ENCODE data around the gene CDR2L. TPM values are rescaled to one million over a fixed set of nuclear protein-coding genes. Genes with fewer than 3 reads are reported as not detected.

The CDR2L gene
- total and polyA plus RNA-seq, 7 donors = 2.4 to 16.9 (median 9.3) TPM

GRCh38 chr17:74995847-74996246 lies 8.4 kb downstream of the CDR2L start:
- intact Hi-C loops (cut with DNase I) = no loop called here
- 71 to 79% methylated on average over 5 of the region's 5 CpGs for WGBS, 2 donors
- peaks cover 0 to 14% (median 3%) of the 10 kb centered on the region in 4 donors for H3K4me1 ChIP-seq
- no peaks in the 10 kb centered on the region for H3K9me3 ChIP-seq
- TF ChIP-seq, protein P1, sequence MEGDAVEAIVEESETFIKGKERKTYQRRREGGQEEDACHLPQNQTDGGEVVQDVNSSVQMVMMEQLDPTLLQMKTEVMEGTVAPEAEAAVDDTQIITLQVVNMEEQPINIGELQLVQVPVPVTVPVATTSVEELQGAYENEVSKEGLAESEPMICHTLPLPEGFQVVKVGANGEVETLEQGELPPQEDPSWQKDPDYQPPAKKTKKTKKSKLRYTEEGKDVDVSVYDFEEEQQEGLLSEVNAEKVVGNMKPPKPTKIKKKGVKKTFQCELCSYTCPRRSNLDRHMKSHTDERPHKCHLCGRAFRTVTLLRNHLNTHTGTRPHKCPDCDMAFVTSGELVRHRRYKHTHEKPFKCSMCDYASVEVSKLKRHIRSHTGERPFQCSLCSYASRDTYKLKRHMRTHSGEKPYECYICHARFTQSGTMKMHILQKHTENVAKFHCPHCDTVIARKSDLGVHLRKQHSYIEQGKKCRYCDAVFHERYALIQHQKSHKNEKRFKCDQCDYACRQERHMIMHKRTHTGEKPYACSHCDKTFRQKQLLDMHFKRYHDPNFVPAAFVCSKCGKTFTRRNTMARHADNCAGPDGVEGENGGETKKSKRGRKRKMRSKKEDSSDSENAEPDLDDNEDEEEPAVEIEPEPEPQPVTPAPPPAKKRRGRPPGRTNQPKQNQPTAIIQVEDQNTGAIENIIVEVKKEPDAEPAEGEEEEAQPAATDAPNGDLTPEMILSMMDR (IDR thresholded peaks at IDR 0.05) = no peak
- TF ChIP-seq EP300 (IDR thresholded peaks at IDR 0.05) = no peak
- TF ChIP-seq POLR2AphosphoS5 (IDR thresholded peaks at IDR 0.05) = no peak
- TF ChIP-seq POLR2A (IDR thresholded peaks at IDR 0.05) = no peak
- DNase-seq = no peak
- no peak overlapping the region for H3K4me3 ChIP-seq
- H3K27ac ChIP-seq = no peak overlapping the region
- H3K36me3 ChIP-seq = peaks cover 0 to 10% (median 3%) of the 10 kb centered on the region in 4 donors
- no peaks in the 10 kb centered on the region for H3K27me3 ChIP-seq

- Histone ChIP-seq H3K4me1 (peaks cover 0 to 1% (median 0%) of the 10 kb centered on the region in 4 donors), H3K27me3 (no peaks in the 10 kb centered on the region), H3K27ac (no peak overlapping the region), H3K4me3 (no peak overlapping the region), H3K9me3 (no peaks in the 10 kb centered on the region), H3K36me3 (peaks cover 19 to 39% (median 26%) of the 10 kb centered on the region in 4 donors)
- TF ChIP-seq, protein P1 (IDR thresholded peaks at IDR 0.05) = no peak
- TF ChIP-seq EP300 (IDR thresholded peaks at IDR 0.05) = no peak
- no peak for DNase-seq
- WGBS, 2 donors = 80 to 92% methylated on average over 6 of the region's 6 CpGs
- intact Hi-C loops (cut with DNase I) = no loop called here
Observed at GRCh38 chr17:74998783-74999182, 11.4 kb downstream of the CDR2L start.

GRCh38 chr17:74999523-74999922 lies 12.1 kb downstream of the CDR2L start:
- H3K27ac ChIP-seq = no peak overlapping the region
- intact Hi-C loops (cut with DNase I) = no loop called here
- peaks cover 19 to 47% (median 30%) of the 10 kb centered on the region in 4 donors for H3K36me3 ChIP-seq
- H3K27me3 ChIP-seq = no peaks in the 10 kb centered on the region
- TF ChIP-seq EP300 (IDR thresholded peaks at IDR 0.05) (no peak), POLR2AphosphoS5 (IDR thresholded peaks at IDR 0.05) (no peak), POLR2A (IDR thresholded peaks at IDR 0.05) (no peak)
- TF ChIP-seq, protein P1 (IDR thresholded peaks at IDR 0.05) = no peak
- H3K9me3 ChIP-seq = no peaks in the 10 kb centered on the region
- no peak overlapping the region for H3K4me3 ChIP-seq
- WGBS, 2 donors = 87 to 88% methylated on average over 4 of the region's 4 CpGs
- DNase-seq = no peak
- no peaks in the 10 kb centered on the region for H3K4me1 ChIP-seq

DNA sequence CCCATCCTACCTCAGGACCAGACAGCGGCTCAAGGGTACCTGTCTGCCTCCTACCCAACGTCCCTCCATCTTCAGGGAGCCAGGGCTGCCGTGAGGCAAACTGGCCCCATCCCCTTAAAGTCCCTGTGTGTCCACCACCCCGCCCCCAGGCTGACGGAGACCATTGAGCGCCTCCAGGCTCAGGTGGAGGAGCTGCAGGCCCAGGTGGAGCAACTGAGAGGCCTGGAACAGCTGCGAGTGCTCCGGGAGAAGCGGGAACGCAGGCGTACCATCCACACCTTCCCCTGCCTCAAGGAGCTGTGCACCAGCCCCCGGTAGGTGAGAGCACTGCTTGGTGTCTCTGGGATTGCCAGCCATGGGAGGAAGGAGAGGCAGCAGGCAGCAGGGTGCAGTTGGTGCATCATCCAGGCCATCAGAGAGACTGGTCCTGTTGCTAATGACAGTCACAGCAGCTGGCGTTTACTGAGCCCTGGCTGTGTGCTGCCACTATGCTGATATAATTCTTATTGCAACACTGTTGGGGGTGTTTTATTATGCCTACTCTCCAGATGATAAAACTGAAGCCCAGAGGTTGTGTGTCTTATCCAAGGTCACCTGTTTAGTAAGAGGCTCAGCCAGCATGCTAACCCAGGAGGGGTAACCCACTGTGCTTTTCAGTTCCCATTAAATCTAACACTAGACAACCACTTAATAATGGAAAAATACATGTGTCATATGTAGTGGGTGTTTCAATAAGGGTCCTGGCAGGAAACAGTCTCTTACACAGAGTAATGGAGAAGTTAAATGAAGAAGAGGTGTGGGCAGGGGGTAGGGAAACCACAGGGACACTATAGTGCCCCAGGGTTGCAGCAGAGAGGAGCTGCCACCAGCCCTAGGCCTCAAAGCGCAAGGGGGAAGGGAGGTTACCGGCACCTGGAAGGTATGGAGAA lies 14.7 kb downstream of the CDR2L start:
- TF ChIP-seq POLR2A (IDR thresholded peaks at IDR 0.05) = no peak
- TF ChIP-seq, protein P1 (IDR thresholded peaks at IDR 0.05) = no peak
- no peak for TF ChIP-seq POLR2AphosphoS5 (IDR thresholded peaks at IDR 0.05)
- no peak for TF ChIP-seq EP300 (IDR thresholded peaks at IDR 0.05)
- Histone ChIP-seq H3K9me3 (no peaks in the 10 kb centered on the region), H3K27ac (no peak overlapping the region), H3K4me3 (no peak overlapping the region), H3K4me1 (no peaks in the 10 kb centered on the region), H3K27me3 (no peaks in the 10 kb centered on the region), H3K36me3 (peaks cover 19 to 54% (median 31%) of the 10 kb centered on the region in 4 donors)
- WGBS, 2 donors = 93% methylated on average over 15 of the region's 15 CpGs
- intact Hi-C loops (cut with DNase I) = no loop called here
- no peak for DNase-seq
